B cell (primary cell): ENCODE results near the gene SCOC.

Source experiments
- EZH2 ChIP-seq: IDR thresholded peaks from 2 replicates; pipeline ENCODE4 v1.6.1; 2012; ENCODE audit warnings: borderline replicate concordance, low read depth, mild to moderate bottlenecking, moderate library complexity, low read length; ENCODE audit not compliant: insufficient read depth, poor library complexity, severe bottlenecking
- TF ChIP-seq, protein P1 (sequence below): fragments of 200-600 bp; IDR thresholded peaks from one replicate; pipeline ENCODE4 v1.8.0; 2022; ENCODE audit warnings: antibody characterized with exemption, mild to moderate bottlenecking

DNA sequence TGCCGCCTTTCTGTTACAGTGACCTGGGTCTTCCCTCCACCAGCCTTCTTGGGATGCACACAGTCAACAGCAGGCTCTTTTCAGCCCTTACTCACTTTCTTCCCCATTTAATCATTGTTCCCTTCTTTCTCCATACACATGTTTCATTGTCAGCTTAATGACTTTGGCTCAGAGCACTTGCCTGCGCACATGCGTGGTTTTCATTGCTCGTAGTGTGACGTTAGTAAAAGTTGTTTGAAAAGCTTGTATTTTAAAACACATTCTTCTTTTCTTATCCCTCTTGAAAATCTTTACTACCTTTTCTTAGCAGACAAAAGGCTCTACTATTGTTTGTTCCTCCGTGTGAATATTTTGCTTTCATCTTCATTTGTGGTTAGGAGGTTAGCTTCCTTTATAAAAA is 19.7 kb upstream of the SCOC start:
- TF ChIP-seq, protein P1, sequence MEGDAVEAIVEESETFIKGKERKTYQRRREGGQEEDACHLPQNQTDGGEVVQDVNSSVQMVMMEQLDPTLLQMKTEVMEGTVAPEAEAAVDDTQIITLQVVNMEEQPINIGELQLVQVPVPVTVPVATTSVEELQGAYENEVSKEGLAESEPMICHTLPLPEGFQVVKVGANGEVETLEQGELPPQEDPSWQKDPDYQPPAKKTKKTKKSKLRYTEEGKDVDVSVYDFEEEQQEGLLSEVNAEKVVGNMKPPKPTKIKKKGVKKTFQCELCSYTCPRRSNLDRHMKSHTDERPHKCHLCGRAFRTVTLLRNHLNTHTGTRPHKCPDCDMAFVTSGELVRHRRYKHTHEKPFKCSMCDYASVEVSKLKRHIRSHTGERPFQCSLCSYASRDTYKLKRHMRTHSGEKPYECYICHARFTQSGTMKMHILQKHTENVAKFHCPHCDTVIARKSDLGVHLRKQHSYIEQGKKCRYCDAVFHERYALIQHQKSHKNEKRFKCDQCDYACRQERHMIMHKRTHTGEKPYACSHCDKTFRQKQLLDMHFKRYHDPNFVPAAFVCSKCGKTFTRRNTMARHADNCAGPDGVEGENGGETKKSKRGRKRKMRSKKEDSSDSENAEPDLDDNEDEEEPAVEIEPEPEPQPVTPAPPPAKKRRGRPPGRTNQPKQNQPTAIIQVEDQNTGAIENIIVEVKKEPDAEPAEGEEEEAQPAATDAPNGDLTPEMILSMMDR = no peak
- no peak for TF ChIP-seq EZH2
